Measurements from ENCODE around the gene SPRED1.
A peak's percentile ranks its signal among the peaks of the same experiment; 100 is the strongest.

SPRED1 gene

GRCh38 chr15:38252481-38253350 lies at the start of gene SPRED1:
SPRED1 (plus strand) TSS chr15:38252836; CDS start chr15:38253186, 350 bp downstream.
- peak; percentile 69 for DNase-seq

GRCh38 chr15:38205526-38206272 lies 46.9 kb upstream of the SPRED1 start:
- no peak for DNase-seq

GRCh38 chr15:38207621-38208020 lies 45.0 kb upstream of the SPRED1 start:
- no peak for DNase-seq

- no peak for DNase-seq
Measured at GRCh38 chr15:38208206-38208605, 44.4 kb upstream of the SPRED1 start.

- no peak for DNase-seq
Measured at GRCh38 chr15:38208779-38209178, 43.9 kb upstream of the SPRED1 start.

GRCh38 chr15:38211249-38211648 lies 41.4 kb upstream of the SPRED1 start:
- DNase-seq, result no peak

GRCh38 chr15:38211811-38212210 lies 40.8 kb upstream of the SPRED1 start:
- DNase-seq, result no peak

- no peak for DNase-seq
Measured at GRCh38 chr15:38212729-38213351, 39.8 kb upstream of the SPRED1 start.

GRCh38 chr15:38213356-38213755 lies 39.3 kb upstream of the SPRED1 start:
- no peak for DNase-seq

- DNase-seq, result no peak
Measured at GRCh38 chr15:38215707-38216106, 36.9 kb upstream of the SPRED1 start.

- DNase-seq, result no peak
Measured at GRCh38 chr15:38216763-38217162, 35.9 kb upstream of the SPRED1 start.

GRCh38 chr15:38217191-38217595 lies 35.4 kb upstream of the SPRED1 start:
- no peak for DNase-seq

GRCh38 chr15:38217788-38218609 lies 34.6 kb upstream of the SPRED1 start:
- no peak for DNase-seq

- DNase-seq, result no peak
Measured at GRCh38 chr15:38220606-38221273, 31.9 kb upstream of the SPRED1 start.

GRCh38 chr15:38224486-38224885 lies 28.1 kb upstream of the SPRED1 start:
- no peak for DNase-seq

GRCh38 chr15:38225381-38225780 lies 27.3 kb upstream of the SPRED1 start:
- DNase-seq, result no peak

- no peak for DNase-seq
Measured at GRCh38 chr15:38226608-38227266, 25.9 kb upstream of the SPRED1 start.

GRCh38 chr15:38227941-38228340 lies 24.7 kb upstream of the SPRED1 start:
- no peak for DNase-seq

GRCh38 chr15:38228618-38229017 lies 24.0 kb upstream of the SPRED1 start:
- no peak for DNase-seq

- no peak for DNase-seq
Measured at GRCh38 chr15:38229705-38230310, 22.8 kb upstream of the SPRED1 start.

GRCh38 chr15:38231436-38231835 lies 21.2 kb upstream of the SPRED1 start:
- no peak for DNase-seq
